ENCODE results near the gene CGN.

- TF ChIP-seq POLR2A (IDR thresholded peaks at IDR 0.05) (no peak), CTCF (IDR thresholded peaks at IDR 0.05) (no peak)
Observed at GRCh38 chr1:151492120-151492519, 19.1 kb upstream of the CGN start.
